AG09309 (cell line): ENCODE data around the gene NMRK2.

Experiments used
- DNase-seq: peaks from one replicate; pipeline ENCODE4 v3.0.0-alpha.2; 2010; ENCODE audit warnings: low read depth
- H3K4me3 ChIP-seq: 2 replicates; pipeline ENCODE4 v1.5.1; 2011; ENCODE audit warnings: mild to moderate bottlenecking, low read depth, low read length, moderate library complexity; ENCODE audit not compliant: control insufficient read depth
- CTCF ChIP-seq: IDR thresholded peaks from 2 replicates; pipeline ENCODE4 v1.5.1; 2011; ENCODE audit warnings: mild to moderate bottlenecking, low read depth, low read length, inconsistent platforms; ENCODE audit not compliant: insufficient read depth, control insufficient read depth; ENCODE audit errors: missing control alignments

Gene NMRK2

GRCh38 chr19:3899531-3900294 lies 33.2 kb upstream of the NMRK2 start:
- no peak for DNase-seq
- no peak for TF ChIP-seq CTCF

GRCh38 chr19:3902317-3902973 lies 30.4 kb upstream of the NMRK2 start:
- no peak for DNase-seq
- no peak for TF ChIP-seq CTCF
- no peak overlapping the region for H3K4me3 ChIP-seq

More at GRCh38 chr19:3899531-3900294, 33.2 kb upstream of the NMRK2 start:
- no peak overlapping the region for H3K4me3 ChIP-seq

- H3K4me3 ChIP-seq: no peak overlapping the region
- TF ChIP-seq CTCF: no peak
- DNase-seq: no peak
Measured at GRCh38 chr19:3904233-3904632, 28.6 kb upstream of the NMRK2 start.

GRCh38 chr19:3907626-3908265 lies 25.1 kb upstream of the NMRK2 start:
- no peak for TF ChIP-seq CTCF
- no peak for DNase-seq

GRCh38 chr19:3908266-3909054 lies 24.4 kb upstream of the NMRK2 start:
- H3K4me3 ChIP-seq: no peak overlapping the region
- TF ChIP-seq CTCF: no peak
- no peak for DNase-seq

More at GRCh38 chr19:3907626-3908265, 25.1 kb upstream of the NMRK2 start:
- H3K4me3 ChIP-seq: no peak overlapping the region

GRCh38 chr19:3910105-3910504 lies 22.8 kb upstream of the NMRK2 start:
- DNase-seq: no peak
- H3K4me3 ChIP-seq: no peak overlapping the region
- no peak for TF ChIP-seq CTCF
